HepG2 (cell line): ENCODE data around the gene NT5C3B. TPM values are rescaled to one million over a fixed set of nuclear protein-coding genes. Genes with fewer than 3 reads are reported as not detected.
A peak's percentile ranks its signal among the peaks of the same experiment; 100 is the strongest.

Experiments
- ATAD3A ChIP-seq: sonication (generic); formaldehyde crosslinking; IDR thresholded peaks from 2 replicates; pipeline ENCODE4 v1.4.0; 2020; ENCODE audit warnings: missing genetic modification reagents
- ATRX ChIP-seq: sonication (generic); formaldehyde crosslinking; IDR thresholded peaks from 2 replicates; pipeline ENCODE4 v1.4.0; 2020; ENCODE audit warnings: missing genetic modification reagents, borderline replicate concordance
- KDM3A ChIP-seq: IDR thresholded peaks from 2 replicates; pipeline ENCODE4 v1.6.1; 2018; ENCODE audit warnings: low read depth, missing compliant biosample characterization
- KLF15 ChIP-seq: sonication (generic); formaldehyde crosslinking; IDR thresholded peaks from 2 replicates; pipeline ENCODE4 v1.8.1; 2023; ENCODE audit warnings: borderline replicate concordance, mild to moderate bottlenecking, inconsistent platforms, missing genetic modification reagents, mixed read lengths
- MIXL1 ChIP-seq: IDR thresholded peaks from 2 replicates; pipeline ENCODE4 v1.6.1; 2016
- TAF1 ChIP-seq: sonication (generic); formaldehyde crosslinking; IDR thresholded peaks from 2 replicates; pipeline ENCODE4 v1.4.0; 2020; ENCODE audit warnings: missing genetic modification reagents
- ZBTB20 ChIP-seq: sonication (generic); formaldehyde crosslinking; IDR thresholded peaks from 2 replicates; pipeline ENCODE4 v1.8.1; 2023; ENCODE audit warnings: missing genetic modification reagents, low read depth, mild to moderate bottlenecking, borderline replicate concordance
- ZBTB40 ChIP-seq, 2 experiments: fragments of 450-650 bp in 1 of 2; sonication (generic) in 1 of 2; formaldehyde crosslinking in 1 of 2; IDR thresholded peaks; 2 replicates each; pipeline versions ENCODE4 v1.6.1 to v1.8.0; 2016 to 2022; ENCODE audit warnings: antibody characterized with exemption in 1 of 2, mild to moderate bottlenecking in 1 of 2, missing genetic modification reagents in 1 of 2
- ZKSCAN8 ChIP-seq: IDR thresholded peaks from 2 replicates; pipeline ENCODE4 v1.6.1; 2016; ENCODE audit warnings: borderline replicate concordance, missing genetic modification reagents, missing compliant biosample characterization
- ZNF501 ChIP-seq: sonication (generic); formaldehyde crosslinking; IDR thresholded peaks from 2 replicates; pipeline ENCODE4 v1.5.1; 2020; ENCODE audit warnings: mild to moderate bottlenecking, moderate library complexity, missing genetic modification reagents
- ZNF781 ChIP-seq: sonication (generic); formaldehyde crosslinking; IDR thresholded peaks from 2 replicates; pipeline ENCODE4 v1.5.1; 2020; ENCODE audit warnings: borderline replicate concordance, mild to moderate bottlenecking, missing genetic modification reagents; ENCODE audit errors: not compliant biosample characterization
- polyA plus RNA-seq, 8 experiments: library from polyadenylated mRNA; depleted of rRNA in 3 of 8; stranded (reverse) in 7 of 8; unstranded in 1 of 8; fragments of >200 nt; fragmentation: Illumina TruSeq in 4 of 8; extraction: Trizol in 4 of 8; gene quantifications; 2 replicates each; pipeline versions ENCODE4 v1.2.1 to v1.2.3, GENCODE V29; 2011 to 2016; ENCODE audit warnings: low read depth in 4 of 8, missing spikeins in 1 of 8, mixed read lengths in 1 of 8; ENCODE audit not compliant: insufficient read depth in 1 of 8
- total RNA-seq, 5 experiments: library from RNA; depleted of rRNA; stranded (reverse); fragments of >200 nt; fragmentation: Illumina TruSeq; extraction: Trizol; gene quantifications; 2 replicates each; pipeline ENCODE4 v1.2.3, GENCODE V29; 2016; ENCODE audit warnings: low read depth in 1 of 5
- TF ChIP-seq, protein P1 (sequence below), 2 experiments: IDR thresholded peaks; 2 replicates each; pipeline ENCODE4 v1.6.1; 2011 to 2012; ENCODE audit warnings: low read length in 2 of 2, borderline replicate concordance in 1 of 2, low read depth in 1 of 2, mild to moderate bottlenecking in 1 of 2, moderate library complexity in 1 of 2
- TF ChIP-seq, protein P2 (sequence below): sonication (generic); formaldehyde crosslinking; IDR thresholded peaks from 2 replicates; pipeline ENCODE4 v1.5.0; 2020; ENCODE audit warnings: mild to moderate bottlenecking, missing genetic modification reagents, borderline replicate concordance

The NT5C3B gene
- total and polyA plus RNA-seq, 2 of the 13 experiments (the other 11 are each of a cell fraction or from before 2014, with no cell fraction given) = 104 to 126 TPM

GRCh38 chr17:41864836-41865595, 29.0 kb upstream of the NT5C3B start, which contains the start of gene KLHL11 (continued):
- TF ChIP-seq ATRX = no peak
- TF ChIP-seq ZBTB20 (CRISPR knock-in tag) = peak; percentile 70; the same call in 1 of the 2 replicates
- no peak for TF ChIP-seq ZNF781
- TF ChIP-seq KDM3A = peak; percentile 79
- peak; percentile 97 for TF ChIP-seq TAF1 (CRISPR knock-in tag)
- peak; percentile 61 for TF ChIP-seq MIXL1 (CRISPR knock-in tag)
- no peak for TF ChIP-seq ZBTB40 (IDR thresholded peaks at IDR 0.05)
- peak; percentile 76 for TF ChIP-seq ZBTB40 (CRISPR knock-in tag; IDR thresholded peaks at IDR 0.05)
- TF ChIP-seq ZNF501 (CRISPR knock-in tag) = peak; percentile 91
- 0 out of 2 replicates have a peak, but pooled peaks have one; percentile 37 for TF ChIP-seq ZKSCAN8 (CRISPR knock-in tag)
- TF ChIP-seq, protein P1, sequence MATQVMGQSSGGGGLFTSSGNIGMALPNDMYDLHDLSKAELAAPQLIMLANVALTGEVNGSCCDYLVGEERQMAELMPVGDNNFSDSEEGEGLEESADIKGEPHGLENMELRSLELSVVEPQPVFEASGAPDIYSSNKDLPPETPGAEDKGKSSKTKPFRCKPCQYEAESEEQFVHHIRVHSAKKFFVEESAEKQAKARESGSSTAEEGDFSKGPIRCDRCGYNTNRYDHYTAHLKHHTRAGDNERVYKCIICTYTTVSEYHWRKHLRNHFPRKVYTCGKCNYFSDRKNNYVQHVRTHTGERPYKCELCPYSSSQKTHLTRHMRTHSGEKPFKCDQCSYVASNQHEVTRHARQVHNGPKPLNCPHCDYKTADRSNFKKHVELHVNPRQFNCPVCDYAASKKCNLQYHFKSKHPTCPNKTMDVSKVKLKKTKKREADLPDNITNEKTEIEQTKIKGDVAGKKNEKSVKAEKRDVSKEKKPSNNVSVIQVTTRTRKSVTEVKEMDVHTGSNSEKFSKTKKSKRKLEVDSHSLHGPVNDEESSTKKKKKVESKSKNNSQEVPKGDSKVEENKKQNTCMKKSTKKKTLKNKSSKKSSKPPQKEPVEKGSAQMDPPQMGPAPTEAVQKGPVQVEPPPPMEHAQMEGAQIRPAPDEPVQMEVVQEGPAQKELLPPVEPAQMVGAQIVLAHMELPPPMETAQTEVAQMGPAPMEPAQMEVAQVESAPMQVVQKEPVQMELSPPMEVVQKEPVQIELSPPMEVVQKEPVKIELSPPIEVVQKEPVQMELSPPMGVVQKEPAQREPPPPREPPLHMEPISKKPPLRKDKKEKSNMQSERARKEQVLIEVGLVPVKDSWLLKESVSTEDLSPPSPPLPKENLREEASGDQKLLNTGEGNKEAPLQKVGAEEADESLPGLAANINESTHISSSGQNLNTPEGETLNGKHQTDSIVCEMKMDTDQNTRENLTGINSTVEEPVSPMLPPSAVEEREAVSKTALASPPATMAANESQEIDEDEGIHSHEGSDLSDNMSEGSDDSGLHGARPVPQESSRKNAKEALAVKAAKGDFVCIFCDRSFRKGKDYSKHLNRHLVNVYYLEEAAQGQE (IDR thresholded peaks at IDR 0.05; ENCODE audit: borderline replicate concordance in 1 of 2, low read depth in 1 of 2, low read length in 2 of 2) = no peak
- TF ChIP-seq, protein P2, sequence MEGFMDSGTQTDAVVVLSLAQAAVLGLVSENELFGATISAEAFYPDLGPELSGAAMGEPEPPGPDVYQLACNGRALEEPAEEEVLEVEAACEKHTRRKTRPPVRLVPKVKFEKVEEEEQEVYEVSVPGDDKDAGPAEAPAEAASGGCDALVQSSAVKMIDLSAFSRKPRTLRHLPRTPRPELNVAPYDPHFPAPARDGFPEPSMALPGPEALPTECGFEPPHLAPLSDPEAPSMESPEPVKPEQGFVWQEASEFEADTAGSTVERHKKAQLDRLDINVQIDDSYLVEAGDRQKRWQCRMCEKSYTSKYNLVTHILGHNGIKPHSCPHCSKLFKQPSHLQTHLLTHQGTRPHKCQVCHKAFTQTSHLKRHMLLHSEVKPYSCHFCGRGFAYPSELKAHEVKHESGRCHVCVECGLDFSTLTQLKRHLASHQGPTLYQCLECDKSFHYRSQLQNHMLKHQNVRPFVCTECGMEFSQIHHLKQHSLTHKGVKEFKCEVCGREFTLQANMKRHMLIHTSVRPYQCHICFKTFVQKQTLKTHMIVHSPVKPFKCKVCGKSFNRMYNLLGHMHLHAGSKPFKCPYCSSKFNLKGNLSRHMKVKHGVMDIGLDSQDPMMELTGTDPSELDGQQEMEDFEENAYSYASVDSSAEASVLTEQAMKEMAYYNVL (CRISPR knock-in tag) = peak; percentile 65
- TF ChIP-seq KLF15 (CRISPR knock-in tag) = no peak
- TF ChIP-seq ATAD3A (CRISPR knock-in tag) = no peak
